H1 (cell line): ENCODE data around the gene TMPRSS4. TPM values are rescaled to one million over a fixed set of nuclear protein-coding genes. Genes with fewer than 3 reads are reported as not detected.

Experiments
- CTCF ChIA-PET: fragments of 300-600 bp; sonication (Branson Sonifier 250); formaldehyde crosslinking; loops from one replicate; lab custom pipeline; 2021; ENCODE audit not compliant: partially characterized antibody; lab: Charles Lee
- POLR2A ChIA-PET: fragments of 300-600 bp; sonication (Branson Sonifier 250); formaldehyde crosslinking; loops from one replicate; lab custom pipeline; 2021; ENCODE audit warnings: inconsistent platforms; ENCODE audit not compliant: partially characterized antibody; lab: Charles Lee
- DNase-seq, 2 experiments: peaks; one replicate each; pipeline versions ENCODE4 v3.0.0 to v3.0.0-alpha.2; 2010 to 2022; ENCODE audit warnings: low spot score in 2 of 2, low read depth in 1 of 2, mixed read lengths in 1 of 2
- FAIRE-seq: peaks from 2 replicates; lab custom pipeline; 2011; peaks lifted over from hg19 to GRCh38; lab: Jason Lieb, UNC
- H2AFZ ChIP-seq: 2 replicates; pipeline ENCODE4 v1.8.1; 2012; ENCODE audit warnings: low read length, inconsistent platforms
- H2AK5ac ChIP-seq: 2 replicates; pipeline ENCODE4 v1.6.1; 2013; ENCODE audit warnings: low read depth, low read length
- H2BK120ac ChIP-seq: replicated peaks from 2 replicates; pipeline ENCODE3; 2013; ENCODE audit warnings: low read depth, low read length, inconsistent platforms
- H2BK12ac ChIP-seq: 2 replicates; pipeline ENCODE4 v1.6.1; 2013; ENCODE audit warnings: low read depth, low read length
- H2BK15ac ChIP-seq: 2 replicates; pipeline ENCODE4 v1.6.1; 2013; ENCODE audit warnings: low read length
- H2BK20ac ChIP-seq: 2 replicates; pipeline ENCODE4 v1.6.1; 2013; ENCODE audit warnings: low read length
- H2BK5ac ChIP-seq: 2 replicates; pipeline ENCODE4 v1.6.1; 2013; ENCODE audit warnings: low read depth, low read length
- H3K14ac ChIP-seq: 2 replicates; pipeline ENCODE4 v1.6.1; 2013; ENCODE audit warnings: inconsistent platforms; ENCODE audit not compliant: insufficient read length
- H3K18ac ChIP-seq: 2 replicates; pipeline ENCODE4 v1.6.1; 2013; ENCODE audit warnings: low read length; ENCODE audit errors: extremely low read depth
- H3K23ac ChIP-seq: 2 replicates; pipeline ENCODE4 v1.6.1; 2013; ENCODE audit warnings: inconsistent platforms; ENCODE audit not compliant: insufficient read length
- H3K23me2 ChIP-seq: 2 replicates; pipeline ENCODE4 v1.6.1; 2013; ENCODE audit warnings: low read depth, low read length
- H3K27ac ChIP-seq: 2 replicates; pipeline ENCODE4 v1.6.1; 2011; ENCODE audit warnings: low read depth, low read length, inconsistent platforms
- H3K27me3 ChIP-seq, 4 experiments: replicated peaks in 1 of 4; 1 replicate in 1 of 4; 2 replicates in 3 of 4; pipeline versions ENCODE4 v1.6.1 to v1.8.1; 2011 to 2013; ENCODE audit warnings: low read length in 3 of 4, mild to moderate bottlenecking in 3 of 4, inconsistent platforms in 2 of 4, mixed read lengths in 2 of 4, moderate library complexity in 1 of 4; ENCODE audit not compliant: control insufficient read depth in 3 of 4, insufficient read depth in 3 of 4; ENCODE audit errors: extremely low read depth in 1 of 4
- H3K36me3 ChIP-seq, 4 experiments: 2 replicates each; pipeline versions ENCODE4 v1.6.1 to v1.8.1; 2011 to 2013; ENCODE audit warnings: mild to moderate bottlenecking in 4 of 4, low read length in 3 of 4, moderate library complexity in 2 of 4, control low read depth in 1 of 4, inconsistent platforms in 1 of 4; ENCODE audit not compliant: insufficient read depth in 4 of 4, control insufficient read depth in 2 of 4
- H3K4ac ChIP-seq: replicated peaks from 2 replicates; pipeline ENCODE3; 2013; ENCODE audit warnings: low read length, low read depth, mixed read lengths, inconsistent platforms; ENCODE audit not compliant: insufficient read length
- H3K4me1 ChIP-seq, 4 experiments: replicated peaks in 1 of 4; 1 replicate in 1 of 4; 2 replicates in 3 of 4; pipeline versions ENCODE4 v1.6.1 to v1.8.1; 2011 to 2013; ENCODE audit warnings: low read length in 3 of 4, inconsistent platforms in 2 of 4, mixed read lengths in 1 of 4; ENCODE audit not compliant: insufficient read depth in 4 of 4, control insufficient read depth in 3 of 4
- H3K4me2 ChIP-seq, 2 experiments: 2 replicates each; pipeline versions ENCODE4 v1.6.1 to v1.8.1; 2011 to 2013; ENCODE audit warnings: low read depth in 2 of 2, low read length in 2 of 2, control low read depth in 1 of 2, inconsistent platforms in 1 of 2, mild to moderate bottlenecking in 1 of 2; ENCODE audit not compliant: insufficient read depth in 1 of 2
- H3K4me3 ChIP-seq, 4 experiments: fragments of 200-600, 300-600 bp in 1 of 4; sonication (generic), shearing (Covaris generic), sonication (Bioruptor Twin) in 1 of 4; 2 replicates each; pipeline versions ENCODE4 v1.5.1 to v1.8.1; 2011 to 2016; ENCODE audit warnings: low read length in 4 of 4, low read depth in 3 of 4, control low read depth in 2 of 4, inconsistent platforms in 2 of 4, mild to moderate bottlenecking in 2 of 4, mixed read lengths in 1 of 4, moderate library complexity in 1 of 4; ENCODE audit not compliant: insufficient read depth in 2 of 4; ENCODE audit errors: extremely low read depth in 1 of 4
- H3K56ac ChIP-seq: replicated peaks from 2 replicates; pipeline ENCODE3; 2013; ENCODE audit warnings: low read depth, mild to moderate bottlenecking, mixed read lengths, low read length, inconsistent platforms; ENCODE audit not compliant: insufficient read length
- H3K79me1 ChIP-seq: 2 replicates; pipeline ENCODE4 v1.6.1; 2013; ENCODE audit warnings: low read depth, low read length, control low read depth
- H3K79me2 ChIP-seq, 2 experiments: 2 replicates each; pipeline versions ENCODE4 v1.6.1 to v1.8.1; 2012 to 2013; ENCODE audit warnings: low read length in 2 of 2, mild to moderate bottlenecking in 2 of 2, inconsistent platforms in 1 of 2; ENCODE audit not compliant: insufficient read depth in 2 of 2, control insufficient read depth in 1 of 2
- H3K9ac ChIP-seq, 4 experiments: replicated peaks in 1 of 4; 1 replicate in 1 of 4; 2 replicates in 3 of 4; pipeline versions ENCODE4 v1.6.1 to v1.8.1; 2011 to 2013; ENCODE audit warnings: low read depth in 3 of 4, low read length in 3 of 4, control low read depth in 2 of 4, mild to moderate bottlenecking in 2 of 4, moderate library complexity in 2 of 4, inconsistent platforms in 1 of 4; ENCODE audit errors: extremely low read depth in 1 of 4
- H3K9me3 ChIP-seq, 2 experiments: 2 replicates each; pipeline versions ENCODE4 v1.6.1 to v1.8.1; 2012 to 2013; ENCODE audit warnings: mild to moderate bottlenecking in 2 of 2, moderate library complexity in 2 of 2, control low read depth in 1 of 2, inconsistent platforms in 1 of 2, low read depth in 1 of 2, low read length in 1 of 2, mixed read lengths in 1 of 2; ENCODE audit not compliant: insufficient read depth in 2 of 2
- H4K20me1 ChIP-seq, 2 experiments: replicated peaks in 1 of 2; 2 replicates each; pipeline versions ENCODE3 to v1.8.1; 2011 to 2013; ENCODE audit warnings: inconsistent platforms in 2 of 2, low read length in 2 of 2, mild to moderate bottlenecking in 1 of 2; ENCODE audit not compliant: insufficient read depth in 2 of 2, control insufficient read depth in 1 of 2
- H4K5ac ChIP-seq: 2 replicates; pipeline ENCODE4 v1.6.1; 2013; ENCODE audit warnings: low read length, low read depth, mixed read lengths, inconsistent platforms; ENCODE audit not compliant: insufficient read length
- H4K8ac ChIP-seq: 2 replicates; pipeline ENCODE4 v1.8.0; 2013; ENCODE audit warnings: mild to moderate bottlenecking, moderate library complexity, low read length, inconsistent platforms; ENCODE audit not compliant: insufficient read depth; ENCODE audit errors: extremely low read depth
- H4K91ac ChIP-seq: replicated peaks from 2 replicates; pipeline ENCODE3; 2013; ENCODE audit warnings: low read length, mixed read lengths, inconsistent platforms; ENCODE audit not compliant: insufficient read length
- ATF2 ChIP-seq: IDR thresholded peaks from 2 replicates; pipeline ENCODE4 v1.6.1; 2012; ENCODE audit warnings: low read length, inconsistent platforms
- E2F6 ChIP-seq: IDR thresholded peaks from 2 replicates; pipeline ENCODE4 v1.6.1; 2012; ENCODE audit warnings: inconsistent platforms
- EGR1 ChIP-seq: IDR thresholded peaks from 2 replicates; pipeline ENCODE4 v1.6.1; 2011; ENCODE audit warnings: low read depth, low read length, borderline replicate concordance
- SP2 ChIP-seq: IDR thresholded peaks from 2 replicates; pipeline ENCODE4 v1.6.1; 2012; ENCODE audit warnings: mild to moderate bottlenecking, low read length, inconsistent platforms
- WGBS, 2 experiments: shearing (Covaris generic) in 1 of 2; methylation state at CpG; one replicate each; pipeline versions ENCODE4 v1.1.6 to v1.1.7; 2013 to 2015; ENCODE audit warnings: low lambda C conversion rate in 2 of 2, mixed read lengths in 2 of 2, inconsistent platforms in 1 of 2, low coverage in 1 of 2, missing lambda C conversion rate in 1 of 2; ENCODE audit not compliant: insufficient replicate concordance in 2 of 2, insufficient coverage in 1 of 2, insufficient read length in 1 of 2; ENCODE audit errors: extremely low coverage in 1 of 2, missing lambda C conversion rate in 1 of 2; 5-methylcytosine and 5-hydroxymethylcytosine counted together
- polyA plus RNA-seq, 7 experiments: library from polyadenylated mRNA; depleted of rRNA in 3 of 7; stranded (reverse) in 5 of 7; unstranded in 2 of 7; fragments of >200 nt in 5 of 7; fragments of 200-250 nt in 2 of 7; gene quantifications; 1 replicate in 5 of 7; 2 replicates in 1 of 7; 4 replicates in 1 of 7; pipeline versions ENCODE4 v1.2.1 to v1.2.3, GENCODE V29; 2011 to 2013; ENCODE audit warnings: missing spikeins in 2 of 7, mixed read lengths in 2 of 7
- total RNA-seq: library from RNA; stranded (reverse); fragmentation: NEBNext Ultra II Directional; extraction: Animal tissue kit (Norgen Biotek cat#: 25700); gene quantifications from 2 replicates; pipeline ENCODE4 v1.2.1, GENCODE V29; 2021

TMPRSS4 gene
- total and polyA plus RNA-seq, 2 of the 8 experiments (the other 6 are each of a cell fraction or from before 2014, with no cell fraction given): 0.11 to 0.58 TPM

GRCh38 chr11:118074785-118075184 lies 2.1 kb upstream of the TMPRSS4 start:
- Histone ChIP-seq H2BK120ac (no peak overlapping the region), H4K8ac (peak overlapping the region; percentile 4; the same call in 1 of the 2 replicates), H2BK12ac (no peak overlapping the region), H2AFZ (no peak overlapping the region), H3K27me3 (no peaks in the 10 kb centered on the region; a peak in 1 of 7 replicates), H2BK15ac (peak overlapping the region; percentile 81; the same call in 1 of the 2 replicates), H4K5ac (no peak overlapping the region), H3K79me2 (no peaks in the 10 kb centered on the region), H2AK5ac (no peak overlapping the region), H2BK20ac (no peak overlapping the region), H3K9me3 (no peaks in the 10 kb centered on the region), H3K18ac (no peak overlapping the region), H3K27ac (no peak overlapping the region), H3K14ac (no peak overlapping the region), H3K4me2 (no peak overlapping the region), H4K91ac (no peak overlapping the region), H3K4me1 (peaks cover 3 to 12% (median 6%) of the 10 kb centered on the region in 4 experiments; a peak in 6 of 7 replicates), H3K23ac (no peak overlapping the region), H2BK5ac (no peak overlapping the region), H3K9ac (no peak overlapping the region), H3K4me3 (no peak overlapping the region), H3K4ac (no peak overlapping the region), H3K79me1 (no peaks in the 10 kb centered on the region), H3K36me3 (no peaks in the 10 kb centered on the region), H3K23me2 (no peaks in the 10 kb centered on the region), H4K20me1 (no peaks in the 10 kb centered on the region), H3K56ac (no peak overlapping the region)
- DNase-seq (no peak), FAIRE-seq (no peak)
- no peak for TF ChIP-seq SP2
- no peak for TF ChIP-seq EGR1
- no peak for TF ChIP-seq ATF2
- no peak for TF ChIP-seq E2F6
- WGBS, 2 experiments: 78% methylated on average over 2 of the region's 2 CpGs; no CpG with 5 or more reads in 1 of the 2 experiments
- CTCF ChIA-PET: interaction anchor here (0.7 to 2.3 kb wide), 8 partner anchors 14 to 256 kb away, joined by 3 to 5 read pairs (median 4); no protein-coding TSS in a partner anchor
- POLR2A ChIA-PET: no interaction called here
